Measurements from ENCODE around the gene DDIT3.

DNA sequence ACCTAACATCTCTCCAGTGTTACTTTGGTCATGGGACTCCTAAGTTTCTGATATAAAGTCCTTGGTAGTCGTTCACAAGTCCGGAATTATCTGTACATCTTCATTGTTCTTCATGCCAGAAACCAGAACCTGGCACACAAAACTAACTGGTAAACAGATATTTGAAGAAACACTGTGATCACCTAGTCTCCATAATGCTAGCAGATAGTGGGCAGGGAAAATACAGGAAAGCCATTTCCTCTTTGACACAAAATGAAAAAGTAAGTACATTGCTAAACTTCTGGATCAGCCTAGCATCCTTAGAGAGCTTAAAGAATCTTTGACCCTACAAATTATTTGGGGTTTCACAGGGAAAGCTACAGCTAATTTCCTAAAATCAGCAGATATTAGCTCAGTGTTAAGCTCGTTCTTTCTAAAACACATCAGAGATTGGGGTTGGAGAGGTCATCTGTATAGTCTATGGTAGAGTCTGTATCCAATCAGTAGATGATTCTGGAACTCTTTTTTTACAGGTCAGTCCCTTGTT, 4.8 kb downstream of the DDIT3 start:
- no peak for TF ChIP-seq POLR2A (IDR thresholded peaks at IDR 0.05)
- TF ChIP-seq, protein P1, sequence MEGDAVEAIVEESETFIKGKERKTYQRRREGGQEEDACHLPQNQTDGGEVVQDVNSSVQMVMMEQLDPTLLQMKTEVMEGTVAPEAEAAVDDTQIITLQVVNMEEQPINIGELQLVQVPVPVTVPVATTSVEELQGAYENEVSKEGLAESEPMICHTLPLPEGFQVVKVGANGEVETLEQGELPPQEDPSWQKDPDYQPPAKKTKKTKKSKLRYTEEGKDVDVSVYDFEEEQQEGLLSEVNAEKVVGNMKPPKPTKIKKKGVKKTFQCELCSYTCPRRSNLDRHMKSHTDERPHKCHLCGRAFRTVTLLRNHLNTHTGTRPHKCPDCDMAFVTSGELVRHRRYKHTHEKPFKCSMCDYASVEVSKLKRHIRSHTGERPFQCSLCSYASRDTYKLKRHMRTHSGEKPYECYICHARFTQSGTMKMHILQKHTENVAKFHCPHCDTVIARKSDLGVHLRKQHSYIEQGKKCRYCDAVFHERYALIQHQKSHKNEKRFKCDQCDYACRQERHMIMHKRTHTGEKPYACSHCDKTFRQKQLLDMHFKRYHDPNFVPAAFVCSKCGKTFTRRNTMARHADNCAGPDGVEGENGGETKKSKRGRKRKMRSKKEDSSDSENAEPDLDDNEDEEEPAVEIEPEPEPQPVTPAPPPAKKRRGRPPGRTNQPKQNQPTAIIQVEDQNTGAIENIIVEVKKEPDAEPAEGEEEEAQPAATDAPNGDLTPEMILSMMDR (IDR thresholded peaks at IDR 0.05) = no peak
